HG02943 (cell line): ENCODE measurements around the gene NUCB2.
"Not testable (repeated sequence)": the region's sequence is repeated elsewhere in the genome, so short reads cannot be mapped to it uniquely, and the experiment has no call there.

Experiments
- ATAC-seq: cut with Tn5 transposase; IDR thresholded peaks from one replicate; pipeline ENCODE4 v1.9.1; 2021; ENCODE audit warnings: mild to moderate bottlenecking, low read depth, moderate library complexity; ENCODE audit not compliant: unreplicated experiment

NUCB2 gene

DNA sequence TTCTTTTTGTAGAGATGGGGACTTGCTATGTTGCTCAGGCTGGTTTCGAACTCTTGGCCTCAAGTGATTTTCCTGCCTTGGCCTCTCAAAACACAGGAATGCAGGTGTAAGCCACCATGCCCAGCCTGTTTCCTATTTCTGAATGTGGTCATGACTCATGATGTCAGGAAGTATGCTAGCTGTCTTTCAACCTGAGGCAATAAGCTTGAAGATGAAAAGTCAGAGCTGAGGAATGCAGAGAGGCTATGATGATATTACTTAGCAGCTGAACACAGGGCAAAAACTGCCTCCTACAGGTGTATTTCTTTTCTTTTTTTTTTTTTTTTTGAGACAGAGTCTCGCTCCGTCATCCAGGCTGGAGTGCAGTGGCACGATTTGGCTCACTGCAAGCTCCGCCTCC is 9.0 kb upstream of the NUCB2 start:
- no peak for ATAC-seq

GRCh38 chr11:17268500-17268899 is 8.0 kb upstream of the NUCB2 start:
- ATAC-seq = not testable (repeated sequence)

GRCh38 chr11:17268902-17269301 is 7.6 kb upstream of the NUCB2 start:
- ATAC-seq = no peak

DNA sequence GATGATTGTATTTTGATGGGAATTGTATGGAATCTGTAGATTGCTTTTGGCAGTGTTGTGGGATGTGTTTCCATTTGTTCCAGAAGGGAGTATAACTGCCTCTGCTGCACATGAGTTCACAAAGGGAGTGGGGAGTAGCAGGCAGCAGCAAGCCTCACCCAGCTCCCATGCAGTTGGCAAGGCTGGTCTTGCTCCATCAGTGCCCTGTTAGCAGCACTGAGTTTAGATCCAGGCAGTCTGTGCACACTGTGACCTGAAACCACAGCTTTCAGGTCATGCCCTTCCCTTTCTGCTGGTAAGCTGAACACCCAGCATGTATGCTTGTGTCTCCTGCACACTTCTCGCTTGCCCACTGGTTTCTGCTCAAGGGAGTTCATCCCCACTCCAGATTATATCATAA is 3.7 kb upstream of the NUCB2 start:
- ATAC-seq = no peak

DNA sequence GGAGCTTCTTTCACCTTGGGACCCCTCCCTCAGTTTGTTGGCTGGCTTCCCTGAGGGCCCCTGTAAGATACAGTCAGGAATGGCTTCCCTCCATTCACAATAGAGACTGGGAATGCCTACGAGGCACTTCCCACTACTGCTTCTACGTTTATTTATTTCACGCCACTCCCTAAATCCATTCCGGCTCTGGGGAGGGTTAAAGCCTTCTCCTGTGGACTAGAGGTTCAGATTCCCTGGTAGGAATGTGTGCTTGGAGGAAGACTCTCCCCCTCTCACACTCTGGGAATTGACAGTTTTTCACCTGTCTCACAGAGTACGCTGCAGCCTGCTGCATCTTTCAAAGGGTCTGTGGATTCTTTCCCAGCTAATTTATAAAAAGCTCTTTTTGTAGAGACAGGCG is 3.3 kb upstream of the NUCB2 start:
- ATAC-seq = no peak

- no peak for ATAC-seq
Measured at GRCh38 chr11:17273668-17274282, 2.8 kb upstream of the NUCB2 start.

DNA sequence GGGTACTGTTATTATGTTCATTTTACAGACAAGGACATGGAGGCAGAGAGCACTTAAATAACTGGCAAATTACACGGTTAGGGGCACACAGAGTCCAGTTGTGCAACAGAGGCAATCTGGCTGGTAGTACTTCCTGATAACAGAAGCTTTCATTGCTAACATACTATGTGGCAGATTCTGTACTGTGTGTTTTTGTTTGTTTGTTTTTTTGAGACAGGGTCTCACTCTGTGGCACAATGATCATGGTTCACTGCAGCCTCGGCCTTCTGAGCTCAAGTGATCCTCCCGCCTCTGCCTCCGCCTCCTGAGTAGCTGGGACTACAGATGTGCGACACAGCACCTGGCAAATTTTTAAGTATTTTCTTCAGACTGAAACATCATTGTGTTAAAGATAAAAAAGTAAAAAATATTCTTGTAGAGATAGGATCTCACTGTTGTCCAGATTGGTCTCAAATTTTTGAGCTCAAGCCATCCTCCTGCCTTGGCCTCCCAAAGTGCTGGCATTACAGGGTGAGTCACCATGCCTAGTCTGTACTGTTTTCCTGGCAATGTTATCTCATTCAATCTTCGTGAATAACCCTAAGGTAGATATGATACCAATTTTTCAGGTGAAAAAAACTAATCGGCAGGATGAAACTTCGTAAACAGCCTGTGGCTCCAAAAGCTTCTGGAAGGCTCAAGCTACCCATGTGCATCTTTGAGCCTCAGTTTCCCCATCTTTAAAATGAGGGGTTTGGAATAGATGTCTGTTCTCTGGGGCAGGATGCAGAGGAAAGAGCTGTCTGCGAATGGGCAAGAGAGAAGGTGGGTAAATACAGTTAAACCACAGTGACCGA is 921 bp upstream of the NUCB2 start:
- ATAC-seq = no peak

- ATAC-seq = peak; percentile 22
Measured at GRCh38 chr11:17277024-17277584, 565 bp downstream of the NUCB2 start.

DNA sequence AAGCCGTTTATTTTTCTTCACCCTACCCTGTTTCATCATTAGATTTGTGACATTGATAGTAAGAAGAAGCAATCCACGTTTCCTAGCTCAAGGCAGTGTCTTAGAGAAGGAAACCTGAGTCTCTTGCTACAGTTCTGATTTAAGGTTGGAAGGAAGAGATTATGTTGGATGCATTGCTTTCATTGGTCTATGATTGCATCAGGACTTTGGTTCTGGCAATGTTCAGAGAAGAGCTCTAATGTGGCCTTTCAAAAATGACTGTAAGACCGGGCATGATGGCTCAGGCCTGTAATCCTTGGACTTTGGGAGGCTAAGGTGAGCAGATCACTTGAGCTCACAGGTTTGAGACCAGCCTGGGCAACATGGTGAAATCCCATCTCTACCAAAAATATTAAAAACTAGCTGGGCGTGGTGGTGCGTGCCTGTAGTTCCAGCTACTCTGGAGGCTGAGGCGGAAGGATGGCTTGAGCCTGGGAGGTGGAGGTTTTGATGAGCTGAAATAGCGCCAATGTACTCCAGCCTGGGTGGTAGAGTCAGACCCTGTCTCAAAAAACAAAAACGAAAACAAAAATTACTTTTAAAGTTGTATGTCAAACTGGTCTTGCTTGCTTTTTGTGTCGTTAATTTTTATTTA is 4.1 kb downstream of the NUCB2 start:
- no peak for ATAC-seq

GRCh38 chr11:17286332-17286731 is 9.8 kb downstream of the NUCB2 start:
- ATAC-seq = no peak

DNA sequence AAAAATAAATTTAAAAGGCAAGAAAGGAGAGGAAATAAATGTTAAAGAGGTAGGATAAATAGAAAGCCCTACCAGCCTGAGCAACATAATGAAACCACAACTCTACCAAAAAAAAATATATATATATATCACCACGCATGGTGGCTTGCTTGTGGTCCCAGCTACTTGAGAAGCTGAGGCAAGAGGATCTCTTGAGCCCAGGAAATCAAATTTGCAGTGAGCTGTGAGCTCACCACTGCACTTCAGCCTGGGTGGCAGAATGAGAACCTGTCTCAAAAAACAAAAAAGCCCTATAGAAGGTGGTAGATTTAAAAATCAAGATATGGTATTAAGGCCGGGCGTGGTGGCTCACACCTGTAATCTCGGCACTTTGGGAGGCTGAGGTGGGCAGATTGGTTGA is 10.5 kb downstream of the NUCB2 start:
- ATAC-seq = no peak

DNA sequence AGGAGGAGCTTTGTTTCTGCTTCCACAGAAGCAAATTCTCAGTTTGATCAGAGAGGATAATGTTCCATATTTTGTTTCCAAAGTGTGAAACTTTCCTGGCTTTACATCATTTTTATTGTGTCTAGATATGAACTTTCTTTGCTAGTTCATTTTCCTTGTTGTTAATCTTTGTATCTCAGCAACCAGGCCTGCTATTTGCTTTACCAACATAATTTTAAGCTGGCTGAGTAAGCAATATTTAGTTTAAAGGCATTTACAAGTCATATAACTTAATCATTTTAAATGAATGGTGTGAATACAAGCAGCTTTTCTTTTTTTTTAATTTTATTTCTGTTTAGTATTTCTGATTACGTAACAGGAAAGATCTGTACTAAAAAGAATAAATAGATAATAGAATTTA is 15.2 kb downstream of the NUCB2 start:
- no peak for ATAC-seq

GRCh38 chr11:17293311-17293710 is 16.8 kb downstream of the NUCB2 start:
- ATAC-seq = no peak

- ATAC-seq = no peak
Measured at GRCh38 chr11:17294033-17294432, 17.5 kb downstream of the NUCB2 start.

- ATAC-seq = no peak
Measured at GRCh38 chr11:17296852-17297559, 20.5 kb downstream of the NUCB2 start.

DNA sequence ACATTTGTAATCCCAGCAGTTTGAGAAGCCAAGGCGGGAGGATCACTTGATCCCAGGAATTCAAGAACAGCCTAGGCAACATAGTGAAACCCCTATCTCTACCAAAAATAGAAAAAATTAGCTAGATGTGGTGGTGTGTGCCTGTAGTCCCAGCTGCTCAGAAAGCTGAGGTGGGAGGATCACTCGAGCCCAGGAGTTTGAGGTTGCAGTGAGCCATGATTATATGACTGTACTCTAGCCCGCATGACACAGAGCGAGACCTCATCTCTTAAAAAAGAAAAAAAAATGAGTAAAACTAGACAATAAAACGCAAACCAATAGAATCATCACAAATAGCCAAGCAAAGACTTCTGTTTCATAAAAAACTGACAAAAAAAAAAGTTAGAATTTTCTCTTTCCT is 21.8 kb downstream of the NUCB2 start:
- no peak for ATAC-seq

DNA sequence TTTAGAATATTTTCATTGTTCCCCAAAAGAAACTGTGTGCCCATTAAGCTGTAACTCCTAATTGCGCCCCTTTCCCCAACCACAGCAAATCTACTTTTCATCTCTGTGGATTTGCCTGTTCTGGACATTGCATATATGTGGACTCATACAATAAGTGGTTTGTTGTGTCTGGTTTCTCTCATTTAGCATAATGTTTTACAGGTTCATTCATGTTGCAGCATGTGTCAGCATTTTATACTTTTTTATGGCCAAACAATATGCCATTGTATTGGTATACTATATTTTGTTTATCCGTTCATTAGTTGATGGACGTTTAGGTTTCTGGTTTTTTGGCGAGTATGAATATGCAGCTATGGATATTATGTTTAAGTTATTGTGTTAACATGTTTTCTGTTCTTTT is 23.8 kb downstream of the NUCB2 start:
- ATAC-seq = no peak

DNA sequence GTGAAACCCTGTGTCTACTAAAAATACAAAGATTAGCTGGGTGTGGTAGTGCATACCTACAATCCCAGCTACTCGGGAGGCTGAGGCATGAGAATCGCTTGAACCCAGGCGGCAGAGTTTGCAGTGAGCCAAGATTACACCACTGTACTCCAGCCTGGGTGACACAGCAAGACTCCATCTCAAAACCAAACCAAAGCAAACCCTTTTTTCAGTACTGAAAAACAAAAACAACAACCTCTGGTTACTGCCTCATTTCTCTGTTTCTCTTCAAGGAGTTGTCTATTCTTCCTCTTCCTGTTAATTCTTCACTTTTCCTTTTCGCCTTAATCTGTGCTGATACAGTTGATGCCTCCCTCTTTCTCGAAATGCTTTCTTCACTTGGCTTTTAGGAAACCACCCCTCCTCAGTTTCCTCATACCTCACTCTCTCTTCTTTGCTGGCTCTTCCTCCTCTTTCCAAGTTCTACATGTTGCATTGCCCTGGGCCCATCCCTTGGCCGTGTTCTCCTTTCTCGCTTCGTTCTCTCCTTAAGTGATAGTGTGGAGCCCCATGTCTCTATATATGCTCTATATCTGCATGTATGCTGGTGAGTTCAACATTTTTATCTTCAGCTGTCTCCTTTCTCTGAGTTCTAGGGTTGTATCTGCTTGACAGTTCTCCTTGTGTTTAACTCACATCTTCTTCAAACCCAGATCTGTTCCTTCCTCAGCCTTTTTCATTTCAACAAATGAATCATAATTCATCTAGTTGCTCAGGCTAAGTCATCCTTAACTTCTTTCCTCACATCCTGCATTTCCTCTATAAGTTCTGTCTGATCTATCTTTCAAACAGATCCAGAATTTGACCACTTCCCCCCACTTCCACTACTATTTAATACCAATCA is 37.1 kb downstream of the NUCB2 start:
- no peak for ATAC-seq

- ATAC-seq = no peak
Measured at GRCh38 chr11:17314232-17314547, 37.7 kb downstream of the NUCB2 start.

GRCh38 chr11:17314904-17315426 is 38.4 kb downstream of the NUCB2 start:
- ATAC-seq = no peak
